ENCODE results near the gene PLD3. TPM values are rescaled to one million over a fixed set of nuclear protein-coding genes. Genes with fewer than 3 reads are reported as not detected.

Gene PLD3
- total RNA-seq, 1 experiment from 2014 or later: 310 TPM

DNA sequence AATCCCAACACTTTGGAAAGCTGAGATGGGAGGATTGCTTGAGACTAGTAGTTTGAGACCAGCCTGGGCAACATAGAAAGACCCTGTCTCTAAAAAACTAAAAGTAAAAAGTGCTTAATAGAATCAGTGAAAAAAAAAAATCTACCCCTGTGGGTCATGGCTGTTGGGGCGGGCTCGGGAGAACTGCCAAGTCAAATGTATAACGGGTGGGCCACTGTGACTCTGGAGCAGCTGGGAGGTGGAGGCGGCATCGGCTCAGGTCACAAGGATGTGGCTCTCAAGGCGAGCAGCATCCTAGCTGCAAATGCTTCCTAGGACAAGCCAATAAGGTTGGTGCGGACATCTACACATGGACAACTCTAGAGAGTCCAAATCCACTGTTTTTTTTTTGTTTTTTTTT is 31.2 kb upstream of the PLD3 start:
- TF ChIP-seq CTCF (conservative IDR thresholded peaks at IDR 0.05; ENCODE audit: low read depth, low read length): no peak
- no peak for TF ChIP-seq EZH2 (IDR thresholded peaks at IDR 0.05; ENCODE audit: borderline replicate concordance, low read depth, low read length, poor library complexity, severe bottlenecking)
- Histone ChIP-seq H3K27me3 (replicated peaks; ENCODE audit: insufficient read depth, low read depth, low read length, poor library complexity) (no peaks in the 10 kb centered on the region), H3K27ac (ENCODE audit: low read depth, low read length, poor library complexity, severe bottlenecking) (no peak overlapping the region), H3K4me3 (ENCODE audit: low read depth, low read length, poor library complexity, severe bottlenecking) (no peak overlapping the region), H3K4me1 (ENCODE audit: insufficient read depth, low read length, poor library complexity, severe bottlenecking) (peaks cover 15% of the 10 kb centered on the region), H3K36me3 (ENCODE audit: insufficient read depth, low read length, poor library complexity, severe bottlenecking) (peaks cover 16% of the 10 kb centered on the region), H3K9me3 (ENCODE audit: low read depth, low read length, poor library complexity, severe bottlenecking) (no peaks in the 10 kb centered on the region)
- intact Hi-C loops (cut with micrococcal nuclease; ENCODE audit: unreplicated experiment): no loop called here
- no TSS peak for BruUV-seq (replicated peaks)
- ChIA-PET POLR2A (ENCODE audit: low non-redundant PET) (no interaction called here), CTCF (no interaction called here)
- DNase-seq (ENCODE audit: low spot score): no peak

DNA sequence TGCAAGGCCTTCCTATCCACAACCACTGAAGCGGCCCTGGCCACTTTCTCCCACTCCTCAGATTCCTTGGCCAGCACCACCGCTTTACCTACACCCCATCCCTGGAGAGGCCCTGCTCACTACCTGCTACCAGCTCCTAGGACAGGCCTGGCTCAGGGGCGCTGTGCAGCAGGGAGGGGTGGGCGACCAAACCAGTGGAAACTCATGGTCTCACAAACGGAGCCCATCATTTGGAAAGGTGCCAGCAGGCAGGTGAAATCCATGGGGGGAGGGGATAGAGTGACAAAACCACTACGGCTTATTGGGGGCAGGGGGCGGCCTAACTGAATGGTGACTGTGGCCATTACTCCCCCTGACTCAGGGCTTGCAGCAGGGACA is 27.9 kb upstream of the PLD3 start:
- intact Hi-C loops (cut with micrococcal nuclease; ENCODE audit: unreplicated experiment): no loop called here
- Histone ChIP-seq H3K27me3 (replicated peaks; ENCODE audit: insufficient read depth, low read depth, low read length, poor library complexity) (no peaks in the 10 kb centered on the region), H3K27ac (ENCODE audit: low read depth, low read length, poor library complexity, severe bottlenecking) (no peak overlapping the region), H3K4me3 (ENCODE audit: low read depth, low read length, poor library complexity, severe bottlenecking) (no peak overlapping the region), H3K36me3 (ENCODE audit: insufficient read depth, low read length, poor library complexity, severe bottlenecking) (peaks cover 43% of the 10 kb centered on the region), H3K4me1 (ENCODE audit: insufficient read depth, low read length, poor library complexity, severe bottlenecking) (peaks cover 23% of the 10 kb centered on the region), H3K9me3 (ENCODE audit: low read depth, low read length, poor library complexity, severe bottlenecking) (no peaks in the 10 kb centered on the region)
- BruUV-seq (replicated peaks): no TSS peak
- CTCF ChIA-PET: no interaction called here
- POLR2A ChIA-PET (ENCODE audit: low non-redundant PET): no interaction called here
- no peak for TF ChIP-seq EZH2 (IDR thresholded peaks at IDR 0.05; ENCODE audit: borderline replicate concordance, low read depth, low read length, poor library complexity, severe bottlenecking)
- no peak for TF ChIP-seq CTCF (conservative IDR thresholded peaks at IDR 0.05; ENCODE audit: low read depth, low read length)
- DNase-seq (ENCODE audit: low spot score): no peak

- peaks cover 48% of the 10 kb centered on the region for H3K36me3 ChIP-seq (ENCODE audit: insufficient read depth, low read length, poor library complexity, severe bottlenecking)
- POLR2A ChIA-PET (ENCODE audit: low non-redundant PET): no interaction called here
Observed at GRCh38 chr19:40321076-40321475, 27.4 kb upstream of the PLD3 start.

More at GRCh38 chr19:40321076-40321475, 27.4 kb upstream of the PLD3 start:
- intact Hi-C loops (cut with micrococcal nuclease; ENCODE audit: unreplicated experiment): no loop called here
- H3K9me3 ChIP-seq (ENCODE audit: low read depth, low read length, poor library complexity, severe bottlenecking): no peaks in the 10 kb centered on the region
- no peak for DNase-seq (ENCODE audit: low spot score)
- no peak overlapping the region for H3K27ac ChIP-seq (ENCODE audit: low read depth, low read length, poor library complexity, severe bottlenecking)
- peaks cover 20% of the 10 kb centered on the region for H3K4me1 ChIP-seq (ENCODE audit: insufficient read depth, low read length, poor library complexity, severe bottlenecking)
- no TSS peak for BruUV-seq (replicated peaks)
- H3K27me3 ChIP-seq (replicated peaks; ENCODE audit: insufficient read depth, low read depth, low read length, poor library complexity): no peaks in the 10 kb centered on the region
- no peak for TF ChIP-seq CTCF (conservative IDR thresholded peaks at IDR 0.05; ENCODE audit: low read depth, low read length)
- no peak for TF ChIP-seq EZH2 (IDR thresholded peaks at IDR 0.05; ENCODE audit: borderline replicate concordance, low read depth, low read length, poor library complexity, severe bottlenecking)
- CTCF ChIA-PET: no interaction called here
- no peak overlapping the region for H3K4me3 ChIP-seq (ENCODE audit: low read depth, low read length, poor library complexity, severe bottlenecking)
